Colonic mucosa (tissue), 4 donors: Measurements from ENCODE around the gene SRP54. TPM values are rescaled to one million over a fixed set of nuclear protein-coding genes. Genes with fewer than 3 reads are reported as not detected.

Experiments used
- DNase-seq: peaks from one replicate; pipeline ENCODE4 v3.0.0-alpha.2; 2020
- H3K27ac ChIP-seq: fragments of 200-600 bp; one replicate; pipeline ENCODE4 v1.8.0; 2021
- H3K27me3 ChIP-seq: fragments of 200-600 bp; one replicate; pipeline ENCODE4 v1.8.0; 2021
- H3K36me3 ChIP-seq: fragments of 200-600 bp; one replicate; pipeline ENCODE4 v1.8.0; 2021
- H3K4me1 ChIP-seq: fragments of 200-600 bp; one replicate; pipeline ENCODE4 v1.8.0; 2021; ENCODE audit warnings: mild to moderate bottlenecking
- H3K4me3 ChIP-seq: fragments of 200-600 bp; one replicate; pipeline ENCODE4 v1.8.0; 2021
- H3K9ac ChIP-seq, 2 donors: one replicate each; pipeline ENCODE4 v1.7.0; 2013; ENCODE audit warnings: control low read depth in 2 of 2, low read depth in 2 of 2, low read length in 2 of 2
- H3K9me3 ChIP-seq: fragments of 200-600 bp; one replicate; pipeline ENCODE4 v1.8.0; 2021
- intact Hi-C: fragments of 100-400 bp; cut with DNase I; formaldehyde crosslinking; loops from one replicate; pipeline ENCODE4 v1.14.1; 2022
- total RNA-seq, 2 donors: library from RNA; stranded (reverse); fragmentation: NEBNext Ultra II Directional in 1 of 2; extraction: Animal tissue kit (Norgen Biotek cat#: 25700) in 1 of 2; gene quantifications; one replicate each; pipeline ENCODE4 v1.2.1, GENCODE V29; 2021
- TF ChIP-seq, protein P1 (sequence below): fragments of 200-600 bp; IDR thresholded peaks from one replicate; pipeline ENCODE4 v1.8.0; 2022; ENCODE audit warnings: antibody characterized with exemption, mild to moderate bottlenecking
- donor health status: healthy.
- donor health status: DM: no; HTN: no; CAD: no.
- donor health status: DM: no; HTN: no; CAD: no.

The SRP54 gene
- total RNA-seq, 2 donors from 2014 or later = 43.5 to 45.6 TPM

DNA sequence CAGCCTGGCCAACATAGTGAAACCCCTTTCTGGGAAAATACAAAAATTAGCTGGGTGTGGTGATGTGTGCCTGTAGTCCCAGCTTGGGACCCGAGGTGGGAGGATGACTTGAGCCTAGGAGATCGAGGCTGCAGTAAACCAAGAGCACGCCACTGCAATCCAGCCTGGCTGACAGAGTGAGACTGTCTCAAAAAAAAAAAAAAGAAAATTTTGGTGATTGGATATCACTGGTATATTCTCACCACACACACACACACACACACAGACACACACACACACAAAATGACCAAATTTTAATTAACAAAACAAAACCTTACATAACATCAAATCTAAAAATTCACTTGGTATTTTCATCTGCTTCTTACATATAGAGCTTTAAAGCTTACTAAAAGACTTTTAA, 59.8 kb downstream of the SRP54 start:
- H3K36me3 ChIP-seq = no peaks in the 10 kb centered on the region
- no peak for DNase-seq
- intact Hi-C loops = loop anchor here (10.0 kb wide), 2 partner anchors 58 to 362 kb away; partner anchors contain the start of genes NFKBIA and SRP54
- H3K9me3 ChIP-seq = no peaks in the 10 kb centered on the region
- H3K27ac ChIP-seq = no peak overlapping the region
- TF ChIP-seq, protein P1, sequence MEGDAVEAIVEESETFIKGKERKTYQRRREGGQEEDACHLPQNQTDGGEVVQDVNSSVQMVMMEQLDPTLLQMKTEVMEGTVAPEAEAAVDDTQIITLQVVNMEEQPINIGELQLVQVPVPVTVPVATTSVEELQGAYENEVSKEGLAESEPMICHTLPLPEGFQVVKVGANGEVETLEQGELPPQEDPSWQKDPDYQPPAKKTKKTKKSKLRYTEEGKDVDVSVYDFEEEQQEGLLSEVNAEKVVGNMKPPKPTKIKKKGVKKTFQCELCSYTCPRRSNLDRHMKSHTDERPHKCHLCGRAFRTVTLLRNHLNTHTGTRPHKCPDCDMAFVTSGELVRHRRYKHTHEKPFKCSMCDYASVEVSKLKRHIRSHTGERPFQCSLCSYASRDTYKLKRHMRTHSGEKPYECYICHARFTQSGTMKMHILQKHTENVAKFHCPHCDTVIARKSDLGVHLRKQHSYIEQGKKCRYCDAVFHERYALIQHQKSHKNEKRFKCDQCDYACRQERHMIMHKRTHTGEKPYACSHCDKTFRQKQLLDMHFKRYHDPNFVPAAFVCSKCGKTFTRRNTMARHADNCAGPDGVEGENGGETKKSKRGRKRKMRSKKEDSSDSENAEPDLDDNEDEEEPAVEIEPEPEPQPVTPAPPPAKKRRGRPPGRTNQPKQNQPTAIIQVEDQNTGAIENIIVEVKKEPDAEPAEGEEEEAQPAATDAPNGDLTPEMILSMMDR = no peak
- H3K4me3 ChIP-seq = no peak overlapping the region
- H3K9ac ChIP-seq = no peak overlapping the region
- H3K27me3 ChIP-seq = no peaks in the 10 kb centered on the region
- H3K4me1 ChIP-seq = peaks cover 4% of the 10 kb centered on the region

DNA sequence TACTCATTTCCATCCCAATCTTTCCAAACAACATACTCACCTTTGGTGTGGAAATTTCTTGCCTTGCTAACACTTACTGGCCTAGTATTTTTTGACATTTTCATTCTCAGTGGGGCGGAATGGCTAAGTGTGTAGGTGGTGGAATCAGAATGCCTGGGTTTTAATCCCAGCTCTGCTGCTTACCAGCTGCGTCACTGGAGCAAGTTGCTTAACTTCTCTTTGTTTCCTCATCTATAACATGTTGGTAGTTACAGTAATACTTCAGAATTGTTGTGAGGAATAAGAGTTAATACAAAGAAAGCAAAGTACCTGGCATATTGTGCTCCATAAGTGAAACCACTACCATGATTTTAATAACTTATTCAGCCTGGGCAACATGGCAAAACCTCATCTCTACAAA, 60.3 kb downstream of the SRP54 start:
- DNase-seq = no peak
- no peaks in the 10 kb centered on the region for H3K36me3 ChIP-seq
- no peak overlapping the region for H3K27ac ChIP-seq
- intact Hi-C loops = loop anchor here (10.0 kb wide), 2 partner anchors 58 to 362 kb away; partner anchors contain the start of genes NFKBIA and SRP54
- no peak overlapping the region for H3K9ac ChIP-seq
- H3K9me3 ChIP-seq = no peaks in the 10 kb centered on the region
- H3K4me1 ChIP-seq = peaks cover 4% of the 10 kb centered on the region
- no peaks in the 10 kb centered on the region for H3K27me3 ChIP-seq
- TF ChIP-seq, protein P1 = no peak
- H3K4me3 ChIP-seq = no peak overlapping the region

DNA sequence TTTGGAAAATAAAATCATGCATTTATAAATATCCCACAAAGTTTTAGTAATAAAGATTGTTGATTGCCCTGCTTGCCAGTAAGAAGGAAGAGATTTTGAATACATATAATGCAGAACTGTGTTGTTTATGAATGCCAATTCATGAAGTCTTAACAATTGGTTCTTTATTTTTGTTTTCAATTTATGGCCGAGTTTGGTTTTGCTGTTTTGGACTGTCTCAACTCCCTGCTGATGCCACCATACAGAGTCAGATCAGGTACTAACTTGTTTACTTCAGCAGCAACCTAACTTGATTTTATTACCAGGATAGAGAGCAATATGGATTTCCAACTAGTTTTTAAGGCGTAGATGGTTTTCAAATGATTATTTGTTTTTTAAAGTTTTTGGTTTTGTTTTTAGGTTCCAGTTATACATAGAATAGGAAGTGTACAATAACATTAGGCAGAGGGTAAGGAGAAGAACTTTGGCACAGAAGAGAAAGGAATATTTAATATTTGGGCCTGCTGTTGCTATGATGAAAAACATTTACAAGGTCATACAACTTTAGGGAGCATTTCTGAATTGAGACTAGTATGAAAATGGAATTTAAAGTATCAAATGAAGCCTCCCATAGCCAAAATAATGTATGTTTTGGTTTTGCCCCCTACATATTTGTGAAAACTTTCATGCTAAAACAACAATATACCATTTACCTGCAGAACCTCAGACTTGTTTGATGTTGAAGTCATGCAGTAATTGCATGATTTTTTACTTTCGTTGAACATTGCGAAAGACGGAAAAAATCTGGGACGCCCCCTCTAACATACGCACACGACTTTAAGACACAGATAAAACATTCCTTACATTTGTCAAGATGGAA, 62.4 kb downstream of the SRP54 start:
- H3K4me3 ChIP-seq = peak overlapping the region; percentile 75
- peak overlapping the region; percentile 99 for H3K27ac ChIP-seq
- DNase-seq = no peak
- no peaks in the 10 kb centered on the region for H3K27me3 ChIP-seq
- intact Hi-C loops = loop anchor here (10.0 kb wide), 2 partner anchors 60 to 360 kb away; partner anchors contain the start of genes NFKBIA and SRP54
- H3K36me3 ChIP-seq = no peaks in the 10 kb centered on the region
- no peaks in the 10 kb centered on the region for H3K9me3 ChIP-seq
- TF ChIP-seq, protein P1 = no peak
- H3K9ac ChIP-seq = peak overlapping the region; percentile 52 to 92
- H3K4me1 ChIP-seq = peaks cover 6% of the 10 kb centered on the region

DNA sequence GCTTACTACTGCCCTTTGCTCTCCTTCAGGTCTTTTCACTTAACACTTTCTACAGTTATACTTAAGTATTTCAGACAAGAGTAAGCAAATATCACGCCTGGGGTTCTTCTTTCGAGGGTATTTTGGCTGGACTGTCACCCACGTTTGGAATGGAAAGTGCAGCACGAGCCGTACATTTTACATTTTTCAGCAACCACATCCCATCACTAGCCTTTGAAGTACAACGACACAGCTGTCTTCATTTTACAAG, 62.9 kb downstream of the SRP54 start:
- TF ChIP-seq, protein P1 = no peak
- Histone ChIP-seq H3K4me3 (peak overlapping the region; percentile 75), H3K27ac (peak overlapping the region; percentile 99), H3K9ac (peak overlapping the region; percentile 52 to 92), H3K4me1 (peaks cover 12% of the 10 kb centered on the region), H3K36me3 (no peaks in the 10 kb centered on the region), H3K9me3 (no peaks in the 10 kb centered on the region), H3K27me3 (no peaks in the 10 kb centered on the region)
- DNase-seq = no peak
- intact Hi-C loops = loop anchor here (10.0 kb wide), 2 partner anchors 61 to 359 kb away; partner anchors contain the start of genes NFKBIA and SRP54

DNA sequence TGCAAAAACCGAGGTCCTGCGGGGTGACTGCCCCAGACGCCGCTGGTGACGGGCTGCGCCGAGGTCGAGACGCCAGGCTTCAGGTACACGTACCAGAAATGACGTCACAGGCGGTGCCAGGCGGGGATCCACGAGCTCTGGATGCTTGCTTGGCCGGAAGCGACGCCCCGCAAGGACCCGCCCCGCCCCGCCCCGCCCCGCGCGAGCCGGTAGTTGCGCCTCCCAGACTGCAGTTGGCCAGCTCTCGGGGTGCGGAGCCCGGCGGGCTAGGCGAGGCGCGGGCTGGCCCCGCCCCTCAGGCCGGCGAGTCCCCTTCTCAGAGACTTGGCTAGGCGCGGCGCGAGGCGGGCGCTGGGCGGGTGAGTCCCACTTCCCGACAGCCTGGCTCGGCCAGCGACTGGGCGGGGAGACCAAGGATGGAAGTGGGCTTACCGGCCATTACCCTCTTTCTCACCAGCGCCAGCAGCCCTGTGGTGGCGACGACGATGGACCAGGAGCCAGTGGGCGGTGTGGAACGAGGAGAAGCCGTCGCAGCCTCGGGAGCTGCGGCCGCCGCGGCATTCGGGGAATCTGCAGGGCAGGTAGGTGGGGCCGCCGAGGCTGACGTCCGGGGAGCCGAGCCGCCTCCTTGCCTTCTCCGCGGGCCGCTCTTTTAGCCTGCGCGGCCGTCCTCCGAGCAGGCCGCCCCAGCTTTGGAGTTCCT, 63.4 kb downstream of the SRP54 start, which contains the start of gene FAM177A1:
Gene FAM177A1, plus strand, starts transcription at position 225 of the 703 bp plus-strand sequence. Its CDS starts 192 bp downstream, at position 417.
- TF ChIP-seq, protein P1 = no peak
- peaks cover 17% of the 10 kb centered on the region for H3K4me1 ChIP-seq
- H3K9ac ChIP-seq = peak within 1 kb of the TSS; percentile 84 to 92
- H3K27me3 ChIP-seq = no peaks in the 10 kb centered on the region
- intact Hi-C loops = loop anchor here (10.0 kb wide), 2 partner anchors 61 to 359 kb away; partner anchors contain the start of genes NFKBIA and SRP54
- peak; percentile 99 for DNase-seq
- no peaks in the 10 kb centered on the region for H3K9me3 ChIP-seq
- peak within 1 kb of the TSS; percentile 99 for H3K27ac ChIP-seq
- H3K4me3 ChIP-seq = peak within 1 kb of the TSS; percentile 75
- no peaks in the 10 kb centered on the region for H3K36me3 ChIP-seq
